Muscle of leg (tissue), 11 donors: ENCODE measurements around the gene CC2D2B. TPM values are rescaled to one million over a fixed set of nuclear protein-coding genes. Genes with fewer than 3 reads are reported as not detected.

ENCODE experiments used
- DNase-seq: peaks from one replicate; pipeline ENCODE4 v3.0.0; 2013
- H3K27ac ChIP-seq: one replicate; pipeline ENCODE4 v1.5.1; 2013; ENCODE audit warnings: mild to moderate bottlenecking, low read length, control low read depth
- H3K27me3 ChIP-seq: one replicate; pipeline ENCODE4 v1.6.1; 2013; ENCODE audit warnings: low read length; ENCODE audit not compliant: control insufficient read depth, insufficient read depth
- H3K36me3 ChIP-seq: one replicate; pipeline ENCODE4 v1.6.1; 2013; ENCODE audit warnings: low read length; ENCODE audit not compliant: control insufficient read depth, insufficient read depth
- H3K4me1 ChIP-seq: one replicate; pipeline ENCODE4 v1.6.1; 2013; ENCODE audit warnings: low read length; ENCODE audit not compliant: control insufficient read depth, insufficient read depth
- H3K4me3 ChIP-seq: one replicate; pipeline ENCODE4 v1.5.1; 2013; ENCODE audit warnings: low read length, control low read depth
- H3K9me3 ChIP-seq: replicated peaks from 2 replicates; pipeline ENCODE4 v1.6.1; 2013; ENCODE audit warnings: low read depth, low read length; ENCODE audit not compliant: control insufficient read depth
- WGBS: methylation state at CpG from one replicate; pipeline ENCODE4 v1.1.5; 2013; ENCODE audit warnings: missing lambda C conversion rate; ENCODE audit not compliant: insufficient coverage; 5-methylcytosine and 5-hydroxymethylcytosine counted together
- polyA plus RNA-seq, 8 donors: library from polyadenylated mRNA; unstranded; fragments of 120-200 nt; gene quantifications; one replicate each; pipeline versions ENCODE4 v1.2.1 to v1.2.3, GENCODE V29; 2013; ENCODE audit warnings: inconsistent platforms in 1 of 8, low replicate concordance in 1 of 8; ENCODE audit not compliant: insufficient read length in 8 of 8, insufficient read depth in 1 of 8
- total RNA-seq: library from RNA; stranded (reverse); fragments of 120-200 nt; gene quantifications from one replicate; pipeline ENCODE4 v1.2.4, GENCODE V29; 2013

CC2D2B gene
- total and polyA plus RNA-seq, 9 donors: 0.36 to 1.4 (median 0.70) TPM

DNA sequence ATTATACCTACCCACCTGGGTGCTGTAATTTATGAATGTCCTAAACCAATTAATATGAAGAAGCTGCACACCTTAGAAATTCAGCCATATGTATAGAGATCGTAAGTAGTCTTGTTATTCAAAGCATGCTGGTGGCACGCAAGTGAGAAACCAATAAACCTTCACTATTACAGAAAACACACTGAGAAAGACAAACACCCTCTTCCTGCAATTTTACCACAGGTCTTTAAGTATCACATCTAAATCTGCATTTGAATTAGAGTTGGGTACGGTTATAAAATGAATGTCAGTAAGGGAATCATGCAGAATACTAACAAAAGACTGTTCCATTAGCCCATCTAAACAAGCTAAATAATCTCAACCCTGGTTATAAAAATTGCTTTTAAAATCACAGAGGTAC, 169.4 kb downstream of the CC2D2B start:
- Histone ChIP-seq H3K4me1 (no peaks in the 10 kb centered on the region), H3K9me3 (no peaks in the 10 kb centered on the region), H3K36me3 (no peaks in the 10 kb centered on the region), H3K27me3 (no peaks in the 10 kb centered on the region), H3K27ac (no peak overlapping the region), H3K4me3 (no peak overlapping the region)
- DNase-seq: no peak
- WGBS: no CpG with 5 or more reads among the region's 3 CpGs

- H3K9me3 ChIP-seq: no peaks in the 10 kb centered on the region
- no CpG with 5 or more reads among the region's 2 CpGs for WGBS
These were observed 174.4 kb downstream of the CC2D2B start for GRCh38 chr10:96082153-96082552.

More at GRCh38 chr10:96082153-96082552, 174.4 kb downstream of the CC2D2B start:
- no peak overlapping the region for H3K4me3 ChIP-seq
- H3K36me3 ChIP-seq: no peaks in the 10 kb centered on the region
- no peak for DNase-seq
- H3K27ac ChIP-seq: no peak overlapping the region
- H3K27me3 ChIP-seq: no peaks in the 10 kb centered on the region
- no peaks in the 10 kb centered on the region for H3K4me1 ChIP-seq

Other genes with a start within 250 kb of the CC2D2B start
- 23.7 TPM for gene TCTN3, start 214.0 kb upstream of the CC2D2B start, total RNA-seq
- 10 to 100 TPM; 25.4 to 37.4 (median 28.4) TPM for gene TCTN3, start 214.0 kb upstream of the CC2D2B start, polyA plus RNA-seq
- 14.9 TPM for gene ENTPD1, start 151.8 kb upstream of the CC2D2B start, total RNA-seq
- 10 to 100 TPM; 11.0 to 17.3 (median 13.7) TPM for gene ENTPD1, start 151.8 kb upstream of the CC2D2B start, polyA plus RNA-seq
- 5.5 TPM for gene CCNJ, start 135.6 kb downstream of the CC2D2B start, total RNA-seq
- 10 to 100 TPM in 2 of 8 donors, 1 to 10 TPM in 6; 7.6 to 11.1 (median 9.3) TPM for gene CCNJ, start 135.6 kb downstream of the CC2D2B start, polyA plus RNA-seq
- gene ZNF518A, start 222.3 kb downstream of the CC2D2B start, total RNA-seq: 25.8 TPM
- gene ZNF518A, start 222.3 kb downstream of the CC2D2B start, polyA plus RNA-seq: 10 to 100 TPM; 13.2 to 27.4 (median 16.5) TPM